ENCODE results near the gene SAMD4B. TPM values are rescaled to one million over a fixed set of nuclear protein-coding genes. Genes with fewer than 3 reads are reported as not detected.

Gene SAMD4B
- total RNA-seq, 1 experiment from 2014 or later: 164 TPM

GRCh38 chr19:39406656-39407409 lies 64.6 kb downstream of the SAMD4B start, which contains the start of gene ZFP36:
ZFP36 (plus strand) TSS chr19:39406847; CDS start chr19:39406905, 58 bp downstream.
- Mint-ChIP-seq H3K27ac (peak within 1 kb of the TSS; percentile 94), H3K4me1 (peaks cover 53% of the 10 kb centered on the region), H3K4me3 (peak within 1 kb of the TSS; percentile 90), H3K27me3 (ENCODE audit: low read depth) (no peaks in the 10 kb centered on the region), H3K9me3 (no peaks in the 10 kb centered on the region), H3K36me3 (peaks cover 8% of the 10 kb centered on the region; the same call in 1 of the 2 replicates)
- ChIA-PET CTCF (interaction anchor here (0.6 to 4.3 kb wide), 4 partner anchors 9 to 96 kb away, joined by 3 to 38 read pairs (median 6); no protein-coding TSS in a partner anchor), POLR2A (interaction anchor here (0.6 to 2.1 kb wide), 6 partner anchors 9 to 75 kb away, joined by 3 to 15 read pairs (median 5); partner anchors contain the start of genes MED29, PAF1 and RPS16)
- 0 out of 2 replicates have a peak, but pooled peaks have one; percentile 8 for TF ChIP-seq FOXK1 (CRISPR knock-in tag; IDR thresholded peaks at IDR 0.05)
- TF ChIP-seq FOXP1 (CRISPR knock-in tag; IDR thresholded peaks at IDR 0.05; ENCODE audit: borderline replicate concordance): peak; percentile 42; the same call in 1 of the 2 replicates
- 0 out of 2 replicates have a peak, but pooled peaks have one; percentile 58 for TF ChIP-seq TP53 (CRISPR knock-in tag; IDR thresholded peaks at IDR 0.05)
- TF ChIP-seq SP1 (CRISPR knock-in tag; conservative IDR thresholded peaks at IDR 0.05): peak; percentile 7; the same call in 1 of the 2 replicates
- peak; percentile 43; the same call in 1 of the 2 replicates for TF ChIP-seq SMAD3 (CRISPR knock-in tag; IDR thresholded peaks at IDR 0.05; ENCODE audit: borderline replicate concordance)
- TF ChIP-seq RELA (CRISPR knock-in tag; IDR thresholded peaks at IDR 0.05; ENCODE audit: borderline replicate concordance): no peak
- TF ChIP-seq HMGXB4 (CRISPR knock-in tag; IDR thresholded peaks at IDR 0.05): 0 out of 2 replicates have a peak, but pooled peaks have one; percentile 69
- no peak for TF ChIP-seq NR3C1 (CRISPR knock-in tag; conservative IDR thresholded peaks at IDR 0.05; ENCODE audit: low read depth)
- TF ChIP-seq ZNF232 (CRISPR knock-in tag; IDR thresholded peaks at IDR 0.05): peak; percentile 64; the same call in 1 of the 2 replicates
- DNase-seq (ENCODE audit: low spot score) (peak; percentile 80), ATAC-seq (peak; percentile 13)

DNA sequence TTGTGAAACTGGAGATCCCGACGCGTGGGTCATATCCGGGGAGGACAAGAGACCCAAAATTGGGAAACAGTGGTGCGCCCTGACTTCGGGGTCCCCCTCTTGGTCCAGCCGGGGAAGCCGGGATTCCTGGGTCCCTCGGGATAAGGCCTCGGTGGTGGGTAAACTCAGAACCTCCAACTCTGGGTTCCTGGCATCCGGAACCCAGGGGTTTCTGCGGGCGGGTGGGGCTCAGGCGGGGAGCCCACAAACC lies 65.1 kb downstream of the SAMD4B start:
- Mint-ChIP-seq H3K9me3 (no peaks in the 10 kb centered on the region), H3K4me3 (peak overlapping the region; percentile 90), H3K27me3 (ENCODE audit: low read depth) (no peaks in the 10 kb centered on the region), H3K36me3 (peaks cover 8% of the 10 kb centered on the region; the same call in 1 of the 2 replicates), H3K27ac (peak overlapping the region; percentile 92; the same call in 1 of the 2 replicates), H3K4me1 (peaks cover 48% of the 10 kb centered on the region)
- DNase-seq (ENCODE audit: low spot score) (no peak), ATAC-seq (no peak)
- POLR2A ChIA-PET: interaction anchor here (1.3 to 2.1 kb wide), 3 partner anchors 9 to 28 kb away, joined by 3 to 15 read pairs (median 7); partner anchors contain the start of gene RPS16
- CTCF ChIA-PET: interaction anchor here (4.3 kb wide), 1 partner anchor 10 kb away, joined by 38 read pairs; no protein-coding TSS in a partner anchor
- TF ChIP-seq E2F4 (CRISPR knock-in tag; IDR thresholded peaks at IDR 0.05; ENCODE audit: borderline replicate concordance, low read depth) (no peak), ZSCAN18 (CRISPR knock-in tag; IDR thresholded peaks at IDR 0.05) (no peak), TCF7 (CRISPR knock-in tag; IDR thresholded peaks at IDR 0.05; ENCODE audit: low read depth) (no peak), NR2C2 (CRISPR knock-in tag; IDR thresholded peaks at IDR 0.05) (no peak), PREB (CRISPR knock-in tag; IDR thresholded peaks at IDR 0.05; ENCODE audit: borderline replicate concordance) (no peak), SOX15 (CRISPR knock-in tag; IDR thresholded peaks at IDR 0.05) (no peak), AR (CRISPR knock-in tag; IDR thresholded peaks at IDR 0.05) (no peak), OVOL2 (CRISPR knock-in tag; IDR thresholded peaks at IDR 0.05; ENCODE audit: borderline replicate concordance) (no peak), ZNF671 (CRISPR knock-in tag; IDR thresholded peaks at IDR 0.05) (no peak), SP1 (CRISPR knock-in tag; conservative IDR thresholded peaks at IDR 0.05) (no peak), RORB (CRISPR knock-in tag; IDR thresholded peaks at IDR 0.05) (no peak)
- TF ChIP-seq, protein P1, sequence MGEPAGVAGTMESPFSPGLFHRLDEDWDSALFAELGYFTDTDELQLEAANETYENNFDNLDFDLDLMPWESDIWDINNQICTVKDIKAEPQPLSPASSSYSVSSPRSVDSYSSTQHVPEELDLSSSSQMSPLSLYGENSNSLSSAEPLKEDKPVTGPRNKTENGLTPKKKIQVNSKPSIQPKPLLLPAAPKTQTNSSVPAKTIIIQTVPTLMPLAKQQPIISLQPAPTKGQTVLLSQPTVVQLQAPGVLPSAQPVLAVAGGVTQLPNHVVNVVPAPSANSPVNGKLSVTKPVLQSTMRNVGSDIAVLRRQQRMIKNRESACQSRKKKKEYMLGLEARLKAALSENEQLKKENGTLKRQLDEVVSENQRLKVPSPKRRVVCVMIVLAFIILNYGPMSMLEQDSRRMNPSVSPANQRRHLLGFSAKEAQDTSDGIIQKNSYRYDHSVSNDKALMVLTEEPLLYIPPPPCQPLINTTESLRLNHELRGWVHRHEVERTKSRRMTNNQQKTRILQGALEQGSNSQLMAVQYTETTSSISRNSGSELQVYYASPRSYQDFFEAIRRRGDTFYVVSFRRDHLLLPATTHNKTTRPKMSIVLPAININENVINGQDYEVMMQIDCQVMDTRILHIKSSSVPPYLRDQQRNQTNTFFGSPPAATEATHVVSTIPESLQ (CRISPR knock-in tag; IDR thresholded peaks at IDR 0.05): no peak
- TF ChIP-seq, protein P2, sequence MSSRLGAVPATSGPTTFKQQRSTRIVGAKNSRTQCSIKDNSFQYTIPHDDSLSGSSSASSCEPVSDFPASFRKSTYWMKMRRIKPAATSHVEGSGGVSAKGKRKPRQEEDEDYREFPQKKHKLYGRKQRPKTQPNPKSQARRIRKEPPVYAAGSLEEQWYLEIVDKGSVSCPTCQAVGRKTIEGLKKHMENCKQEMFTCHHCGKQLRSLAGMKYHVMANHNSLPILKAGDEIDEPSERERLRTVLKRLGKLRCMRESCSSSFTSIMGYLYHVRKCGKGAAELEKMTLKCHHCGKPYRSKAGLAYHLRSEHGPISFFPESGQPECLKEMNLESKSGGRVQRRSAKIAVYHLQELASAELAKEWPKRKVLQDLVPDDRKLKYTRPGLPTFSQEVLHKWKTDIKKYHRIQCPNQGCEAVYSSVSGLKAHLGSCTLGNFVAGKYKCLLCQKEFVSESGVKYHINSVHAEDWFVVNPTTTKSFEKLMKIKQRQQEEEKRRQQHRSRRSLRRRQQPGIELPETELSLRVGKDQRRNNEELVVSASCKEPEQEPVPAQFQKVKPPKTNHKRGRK (CRISPR knock-in tag; IDR thresholded peaks at IDR 0.05; ENCODE audit: borderline replicate concordance): no peak

Measured in WTC11 (cell line).